Astrocyte (in vitro differentiated cells and primary cell): Measurements from ENCODE around the gene RPH3AL. TPM values are rescaled to one million over a fixed set of nuclear protein-coding genes. Genes with fewer than 3 reads are reported as not detected.
"Not testable (repeated sequence)": the region's sequence is repeated elsewhere in the genome, so short reads cannot be mapped to it uniquely, and the experiment has no call there.

Source experiments
- DNase-seq: peaks from one replicate; pipeline ENCODE4 v3.0.0-alpha.2; 2010; ENCODE audit warnings: low read depth
- FAIRE-seq: peaks from 2 replicates; lab custom pipeline; 2011; peaks lifted over from hg19 to GRCh38; lab: Jason Lieb, UNC
- H2AFZ ChIP-seq: 2 replicates; pipeline ENCODE4 v1.6.0; 2012; ENCODE audit warnings: low read depth, low read length, inconsistent platforms
- H3K27ac ChIP-seq: 2 replicates; pipeline ENCODE4 v1.5.1; 2011; ENCODE audit warnings: low read depth, low read length, inconsistent platforms
- H3K27me3 ChIP-seq: 2 replicates; pipeline ENCODE4 v1.6.0; 2011; ENCODE audit warnings: low read length, inconsistent platforms; ENCODE audit not compliant: insufficient read depth
- H3K36me3 ChIP-seq: 2 replicates; pipeline ENCODE4 v1.5.1; 2011; ENCODE audit warnings: low read length, inconsistent platforms; ENCODE audit not compliant: insufficient read depth
- H3K4me1 ChIP-seq: 2 replicates; pipeline ENCODE4 v1.5.1; 2011; ENCODE audit warnings: low read length, inconsistent platforms; ENCODE audit not compliant: insufficient read depth
- H3K4me2 ChIP-seq: 2 replicates; pipeline ENCODE4 v1.6.0; 2012; ENCODE audit warnings: low read length, inconsistent platforms
- H3K4me3 ChIP-seq: 2 replicates; pipeline ENCODE4 v1.5.1; 2011; ENCODE audit warnings: low read depth, mild to moderate bottlenecking, low read length, inconsistent platforms; ENCODE audit not compliant: insufficient read depth
- H3K79me2 ChIP-seq: 2 replicates; pipeline ENCODE4 v1.6.0; 2012; ENCODE audit warnings: mild to moderate bottlenecking, low read length, inconsistent platforms; ENCODE audit not compliant: insufficient read depth
- H3K9ac ChIP-seq: 2 replicates; pipeline ENCODE4 v1.6.0; 2012; ENCODE audit warnings: mild to moderate bottlenecking, low read length, inconsistent platforms
- H3K9me3 ChIP-seq: 2 replicates; pipeline ENCODE4 v1.5.1; 2012; ENCODE audit warnings: low read depth, mild to moderate bottlenecking, low read length, inconsistent platforms; ENCODE audit not compliant: insufficient read depth
- H4K20me1 ChIP-seq: 2 replicates; pipeline ENCODE4 v1.6.0; 2012; ENCODE audit warnings: low read length, inconsistent platforms; ENCODE audit not compliant: insufficient read depth
- H3K27ac Mint-ChIP-seq: one replicate; pipeline ENCODE4 v1.8.0; 2021; ENCODE audit warnings: mild to moderate bottlenecking, mixed read lengths; ENCODE audit not compliant: unreplicated experiment
- H3K27me3 Mint-ChIP-seq: one replicate; pipeline ENCODE4 v1.8.0; 2021; ENCODE audit warnings: low read depth, mixed read lengths; ENCODE audit not compliant: unreplicated experiment
- H3K36me3 Mint-ChIP-seq: one replicate; pipeline ENCODE4 v1.8.0; 2021; ENCODE audit warnings: low read depth, mixed read lengths; ENCODE audit not compliant: unreplicated experiment
- H3K4me1 Mint-ChIP-seq: one replicate; pipeline ENCODE4 v1.8.0; 2021; ENCODE audit warnings: low read depth, mixed read lengths; ENCODE audit not compliant: unreplicated experiment
- H3K4me3 Mint-ChIP-seq: one replicate; pipeline ENCODE4 v1.8.0; 2021; ENCODE audit warnings: mild to moderate bottlenecking, moderate library complexity, mixed read lengths; ENCODE audit not compliant: unreplicated experiment
- H3K9me3 Mint-ChIP-seq: one replicate; pipeline ENCODE4 v1.8.0; 2021; ENCODE audit warnings: mild to moderate bottlenecking, mixed read lengths; ENCODE audit not compliant: unreplicated experiment
- EZH2 ChIP-seq: IDR thresholded peaks from 2 replicates; pipeline ENCODE4 v1.6.1; 2012; ENCODE audit warnings: mild to moderate bottlenecking, low read length, inconsistent platforms; ENCODE audit not compliant: insufficient read depth
- total RNA-seq: library from RNA; stranded (reverse); gene quantifications from 2 replicates; pipeline ENCODE4 v1.2.1, GENCODE V29; 2021
- TF ChIP-seq, protein P1 (sequence below): IDR thresholded peaks from 2 replicates; pipeline ENCODE4 v1.5.1; 2011; ENCODE audit warnings: low read depth, mild to moderate bottlenecking, inconsistent platforms, low read length, moderate library complexity; ENCODE audit not compliant: insufficient read depth

The RPH3AL gene
- total RNA-seq, 1 donor from 2014 or later = 3.7 TPM

DNA sequence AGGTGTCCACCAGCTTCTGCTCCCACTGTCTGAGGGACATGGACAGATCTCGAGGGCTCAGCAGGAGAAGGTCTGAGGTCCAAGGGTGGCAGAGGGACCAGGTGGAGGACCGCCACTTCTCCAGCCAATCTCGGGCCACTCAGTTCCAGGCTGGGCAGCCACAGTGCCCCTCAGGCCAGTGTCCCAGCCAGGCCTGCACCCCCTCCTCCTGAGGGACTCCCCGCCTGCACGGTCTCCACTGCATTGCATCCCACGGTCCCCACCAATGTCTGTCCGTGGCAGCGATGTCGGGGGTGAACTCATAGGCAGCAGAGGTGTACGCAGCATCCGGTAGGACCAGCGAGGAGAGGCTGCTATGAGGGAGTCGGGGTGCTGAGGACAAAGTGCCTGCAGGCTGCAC is 107.0 kb downstream of the RPH3AL start:
- no peaks in the 10 kb centered on the region for H3K9me3 Mint-ChIP-seq
- no peak for DNase-seq

DNA sequence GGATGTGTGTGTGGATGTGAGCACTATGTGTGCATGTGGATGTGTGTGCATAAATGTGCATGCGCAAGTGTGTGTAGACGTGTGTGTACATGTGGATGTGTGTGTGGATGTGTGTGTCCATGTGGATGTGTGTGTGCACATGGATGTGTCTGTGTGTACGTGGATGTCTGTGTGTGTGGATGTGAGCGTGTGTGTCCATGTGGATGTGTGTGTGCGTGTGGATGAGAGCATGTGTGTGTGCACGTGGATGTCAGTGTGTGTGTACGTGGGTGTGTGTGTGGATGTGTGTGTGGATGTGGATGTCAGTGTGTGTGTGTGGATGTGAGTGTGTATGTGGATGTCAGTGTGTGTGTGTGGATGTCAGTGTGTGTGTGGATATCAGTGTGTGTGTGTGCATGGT is 107.6 kb downstream of the RPH3AL start:
- Histone ChIP-seq H3K4me3 (no peak overlapping the region), H4K20me1 (no peaks in the 10 kb centered on the region), H3K36me3 (no peaks in the 10 kb centered on the region), H3K4me2 (no peak overlapping the region), H3K79me2 (no peaks in the 10 kb centered on the region), H3K27me3 (no peaks in the 10 kb centered on the region), H3K9me3 (peaks cover 2% of the 10 kb centered on the region), H3K4me1 (no peaks in the 10 kb centered on the region), H3K9ac (no peak overlapping the region), H2AFZ (no peak overlapping the region), H3K27ac (no peak overlapping the region)
- no peaks in the 10 kb centered on the region for H3K4me1 Mint-ChIP-seq
- no peaks in the 10 kb centered on the region for H3K9me3 Mint-ChIP-seq
- FAIRE-seq (no peak), DNase-seq (no peak)
- no peaks in the 10 kb centered on the region for H3K36me3 Mint-ChIP-seq
- no peak for TF ChIP-seq EZH2
- TF ChIP-seq, protein P1, sequence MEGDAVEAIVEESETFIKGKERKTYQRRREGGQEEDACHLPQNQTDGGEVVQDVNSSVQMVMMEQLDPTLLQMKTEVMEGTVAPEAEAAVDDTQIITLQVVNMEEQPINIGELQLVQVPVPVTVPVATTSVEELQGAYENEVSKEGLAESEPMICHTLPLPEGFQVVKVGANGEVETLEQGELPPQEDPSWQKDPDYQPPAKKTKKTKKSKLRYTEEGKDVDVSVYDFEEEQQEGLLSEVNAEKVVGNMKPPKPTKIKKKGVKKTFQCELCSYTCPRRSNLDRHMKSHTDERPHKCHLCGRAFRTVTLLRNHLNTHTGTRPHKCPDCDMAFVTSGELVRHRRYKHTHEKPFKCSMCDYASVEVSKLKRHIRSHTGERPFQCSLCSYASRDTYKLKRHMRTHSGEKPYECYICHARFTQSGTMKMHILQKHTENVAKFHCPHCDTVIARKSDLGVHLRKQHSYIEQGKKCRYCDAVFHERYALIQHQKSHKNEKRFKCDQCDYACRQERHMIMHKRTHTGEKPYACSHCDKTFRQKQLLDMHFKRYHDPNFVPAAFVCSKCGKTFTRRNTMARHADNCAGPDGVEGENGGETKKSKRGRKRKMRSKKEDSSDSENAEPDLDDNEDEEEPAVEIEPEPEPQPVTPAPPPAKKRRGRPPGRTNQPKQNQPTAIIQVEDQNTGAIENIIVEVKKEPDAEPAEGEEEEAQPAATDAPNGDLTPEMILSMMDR = no peak
- H3K27me3 Mint-ChIP-seq = peaks cover 33% of the 10 kb centered on the region
- H3K4me3 Mint-ChIP-seq = no peak overlapping the region
- H3K27ac Mint-ChIP-seq = no peak overlapping the region

More for the DNA sequence above, 107.0 kb downstream of the RPH3AL start:
- Histone ChIP-seq H3K4me2 (no peak overlapping the region), H3K9ac (no peak overlapping the region), H3K9me3 (peaks cover 2% of the 10 kb centered on the region), H3K27me3 (no peaks in the 10 kb centered on the region), H2AFZ (no peak overlapping the region), H3K4me1 (no peaks in the 10 kb centered on the region), H3K79me2 (no peaks in the 10 kb centered on the region), H3K27ac (no peak overlapping the region), H3K36me3 (no peaks in the 10 kb centered on the region), H4K20me1 (no peaks in the 10 kb centered on the region), H3K4me3 (no peak overlapping the region)
- Mint-ChIP-seq H3K4me1 (no peaks in the 10 kb centered on the region), H3K36me3 (no peaks in the 10 kb centered on the region), H3K27me3 (peaks cover 33% of the 10 kb centered on the region), H3K27ac (no peak overlapping the region), H3K4me3 (no peak overlapping the region)
- TF ChIP-seq, protein P1 = no peak
- TF ChIP-seq EZH2 = no peak
- FAIRE-seq = no peak

DNA sequence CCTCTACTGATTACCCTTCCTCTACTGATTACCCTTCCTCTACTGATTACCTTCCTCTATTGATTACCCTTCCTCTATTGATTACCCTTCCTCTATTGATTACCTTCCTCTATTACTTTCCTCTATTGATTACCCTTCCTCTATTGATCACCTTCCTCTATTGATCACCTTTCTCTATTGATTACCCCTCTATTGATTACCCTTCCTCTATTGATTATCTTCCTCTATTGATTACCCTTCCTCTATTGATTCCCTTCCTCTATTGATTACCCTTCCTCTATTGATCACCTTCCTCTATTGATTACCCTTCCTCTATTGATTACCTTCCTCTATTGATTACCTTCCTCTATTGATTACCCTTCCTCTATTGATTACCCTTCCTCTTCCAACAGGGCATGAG is 108.7 kb downstream of the RPH3AL start:
- FAIRE-seq, H3K9me3 Mint-ChIP-seq, H3K36me3 Mint-ChIP-seq: not testable (repeated sequence)

More for the DNA sequence above, 108.7 kb downstream of the RPH3AL start:
- not testable (repeated sequence) for H3K27me3 ChIP-seq, H3K27ac ChIP-seq, H3K79me2 ChIP-seq, DNase-seq, H4K20me1 ChIP-seq, H3K27ac Mint-ChIP-seq, H3K4me1 Mint-ChIP-seq, H3K4me1 ChIP-seq, H3K36me3 ChIP-seq, H3K4me3 ChIP-seq, H3K4me3 Mint-ChIP-seq, H2AFZ ChIP-seq, H3K9ac ChIP-seq, H3K9me3 ChIP-seq, H3K4me2 ChIP-seq
- peaks cover 29% of the 10 kb centered on the region for H3K27me3 Mint-ChIP-seq
